Hematopoietic multipotent progenitor cell treated with erythropoietin and hydrocortisone succinate and interleukin-3 and kit ligand, for 17 days (in vitro differentiated cells): ENCODE measurements around the gene NFE2L2.
"Not testable (repeated sequence)": the region's sequence is repeated elsewhere in the genome, so short reads cannot be mapped to it uniquely, and the experiment has no call there.

Experiments
- DNase-seq: peaks from one replicate; pipeline ENCODE4 v3.0.0-alpha.2; 2015; ENCODE audit warnings: low spot score

Gene NFE2L2

GRCh38 chr2:177193240-177193639 lies 71.3 kb downstream of the NFE2L2 start:
- no peak for DNase-seq

GRCh38 chr2:177192788-177193187 lies 71.7 kb downstream of the NFE2L2 start:
- no peak for DNase-seq

GRCh38 chr2:177190941-177191340 lies 73.6 kb downstream of the NFE2L2 start:
- DNase-seq = no peak

GRCh38 chr2:177188482-177189469 lies 75.8 kb downstream of the NFE2L2 start:
- no peak for DNase-seq

- no peak for DNase-seq
Observed at GRCh38 chr2:177187631-177188312, 76.8 kb downstream of the NFE2L2 start.

GRCh38 chr2:177186038-177186437 lies 78.5 kb downstream of the NFE2L2 start:
- not testable (repeated sequence) for DNase-seq

GRCh38 chr2:177184606-177185005 lies 79.9 kb downstream of the NFE2L2 start:
- no peak for DNase-seq

- DNase-seq = no peak
Observed at GRCh38 chr2:177183860-177184259, 80.7 kb downstream of the NFE2L2 start.
